GM08714 (cell line): ENCODE measurements around the gene RAET1L.
"Not testable (repeated sequence)": the region's sequence is repeated elsewhere in the genome, so short reads cannot be mapped to it uniquely, and the experiment has no call there.

Source experiments
- H3K4me3 ChIP-seq: fragments of 200-500 bp; sonication (Bioruptor generic); 2 replicates; pipeline ENCODE4 v1.5.1; 2014; ENCODE audit warnings: mild to moderate bottlenecking, low read length, inconsistent platforms
- ZNF274 ChIP-seq: IDR thresholded peaks from 2 replicates; pipeline ENCODE4 v1.6.1; 2012; ENCODE audit warnings: mild to moderate bottlenecking, low read depth, low read length

Gene RAET1L

GRCh38 chr6:149990661-149991471, 34.5 kb downstream of the RAET1L start:
- TF ChIP-seq ZNF274 = no peak
- H3K4me3 ChIP-seq = peak overlapping the region; percentile 27

DNA sequence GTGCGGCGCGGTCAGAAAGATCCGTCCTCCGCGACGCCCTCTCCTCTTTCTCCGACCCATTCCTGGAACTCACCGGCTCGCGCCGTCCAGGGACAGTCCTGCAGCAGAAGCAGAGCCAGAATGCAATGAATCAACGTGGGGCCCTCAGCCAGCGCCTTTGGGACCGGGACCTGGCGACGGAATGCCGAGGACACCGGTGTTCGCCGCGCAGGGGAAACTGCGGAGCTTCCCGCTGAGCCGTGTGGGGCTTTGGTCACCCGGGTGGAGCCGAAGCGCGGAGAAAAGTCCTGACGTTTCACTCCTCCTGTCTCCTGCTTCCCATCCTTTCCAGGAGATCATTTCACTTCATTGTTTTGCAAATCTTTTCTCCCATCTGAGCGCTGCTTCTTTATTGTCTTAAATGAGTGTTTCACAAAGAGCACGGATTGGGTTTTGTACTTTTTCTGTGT, 35.1 kb downstream of the RAET1L start:
- no peak for TF ChIP-seq ZNF274
- H3K4me3 ChIP-seq = peak overlapping the region; percentile 27

- no peak overlapping the region for H3K4me3 ChIP-seq
These were observed 36.6 kb downstream of the RAET1L start for GRCh38 chr6:149988550-149989346.

GRCh38 chr6:149987602-149988107, 37.7 kb downstream of the RAET1L start:
- H3K4me3 ChIP-seq = no peak overlapping the region
- no peak for TF ChIP-seq ZNF274

More at GRCh38 chr6:149988550-149989346, 36.6 kb downstream of the RAET1L start:
- no peak for TF ChIP-seq ZNF274

DNA sequence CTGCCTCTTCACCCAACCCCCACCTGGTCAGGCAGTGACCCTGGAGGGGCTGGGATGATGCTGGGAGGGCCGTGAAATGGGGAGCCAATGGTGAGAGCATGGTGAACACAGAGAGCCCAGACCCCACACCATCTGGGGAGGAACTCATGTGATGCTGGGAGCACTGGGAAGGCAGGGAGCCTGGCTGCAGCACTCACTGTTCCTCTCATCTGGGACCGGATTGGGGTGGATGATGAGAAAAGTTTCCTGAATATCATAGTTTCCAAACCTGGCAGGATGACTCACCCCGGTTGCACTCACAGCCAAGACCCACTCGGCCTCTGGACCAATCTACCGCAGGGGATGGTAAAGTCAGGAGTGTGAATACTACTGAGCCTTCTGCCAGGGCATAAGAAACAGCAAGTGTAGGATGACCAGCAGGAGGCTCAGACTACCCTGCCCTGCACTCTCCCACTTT, 39.8 kb downstream of the RAET1L start:
- H3K4me3 ChIP-seq = no peak overlapping the region
- no peak for TF ChIP-seq ZNF274

DNA sequence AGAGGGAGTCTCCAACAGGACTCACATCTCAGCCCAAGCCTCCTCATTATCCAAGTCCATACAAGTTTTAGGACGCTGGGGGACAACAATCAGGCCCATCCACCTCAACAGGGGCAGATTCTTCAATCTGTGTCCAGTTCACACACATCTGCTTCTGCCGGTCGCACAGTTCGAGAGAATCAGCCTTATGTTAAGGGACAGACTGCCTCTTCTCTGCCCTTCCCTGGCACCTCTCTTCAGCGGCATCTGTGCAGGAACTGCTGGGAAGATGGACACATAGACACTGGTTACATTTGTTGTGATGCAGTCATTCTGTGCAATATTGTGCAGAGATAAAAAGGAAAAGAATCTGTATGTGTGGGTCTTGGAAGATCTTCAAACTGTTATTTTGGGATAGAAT, 40.6 kb downstream of the RAET1L start:
- no peak for TF ChIP-seq ZNF274
- no peak overlapping the region for H3K4me3 ChIP-seq

DNA sequence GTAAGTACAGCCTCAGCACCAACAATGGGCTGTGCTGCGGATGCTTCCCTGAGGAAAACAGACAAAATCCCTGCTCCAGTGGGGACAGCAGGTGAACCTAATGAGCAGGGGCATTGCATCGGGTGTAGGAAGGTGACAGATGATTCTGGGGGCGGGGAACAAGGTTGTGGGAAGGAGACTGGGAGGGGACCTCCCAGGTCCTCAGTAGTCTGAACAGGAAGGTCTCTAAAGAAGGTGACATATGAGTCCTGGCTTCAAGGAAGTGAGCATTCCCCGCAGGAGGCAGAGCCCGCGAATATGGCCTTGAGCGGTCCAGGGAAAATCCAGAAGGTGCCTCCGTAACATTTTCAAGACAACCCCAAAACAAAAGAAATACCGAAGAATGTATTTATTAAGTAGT, 42.2 kb downstream of the RAET1L start:
- TF ChIP-seq ZNF274 = no peak
- no peak overlapping the region for H3K4me3 ChIP-seq

- TF ChIP-seq ZNF274 = no peak
- no peak overlapping the region for H3K4me3 ChIP-seq
These were observed 46.0 kb downstream of the RAET1L start for GRCh38 chr6:149979293-149979692.

GRCh38 chr6:149978610-149979009, 46.7 kb downstream of the RAET1L start:
- H3K4me3 ChIP-seq = no peak overlapping the region
- no peak for TF ChIP-seq ZNF274

- no peak for TF ChIP-seq ZNF274
- H3K4me3 ChIP-seq = no peak overlapping the region
These were observed 48.1 kb downstream of the RAET1L start for GRCh38 chr6:149977221-149977620.

DNA sequence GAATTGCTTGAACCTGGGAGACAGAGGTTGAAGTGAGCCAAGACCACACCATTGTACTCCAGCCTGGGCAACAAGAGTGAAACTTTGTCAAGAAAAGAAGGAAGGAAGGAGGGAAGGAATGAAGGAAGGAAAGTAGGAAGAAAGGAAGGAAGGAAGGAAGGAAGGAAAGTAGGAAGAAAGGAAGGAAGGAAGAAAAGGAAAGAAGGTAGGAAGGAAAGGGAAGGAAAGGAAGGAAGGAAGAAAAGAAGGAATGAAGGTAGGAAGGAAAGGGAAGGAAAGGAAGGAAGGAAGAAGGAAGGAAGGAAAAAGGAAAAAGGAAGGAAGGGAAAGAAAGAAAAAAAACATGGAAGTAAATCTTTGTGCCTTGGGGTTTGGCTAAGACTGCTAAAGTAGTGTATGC, 49.9 kb downstream of the RAET1L start:
- H3K4me3 ChIP-seq = no peak overlapping the region
- TF ChIP-seq ZNF274 = no peak

GRCh38 chr6:149974825-149975224, 50.5 kb downstream of the RAET1L start:
- no peak for TF ChIP-seq ZNF274
- H3K4me3 ChIP-seq = no peak overlapping the region

DNA sequence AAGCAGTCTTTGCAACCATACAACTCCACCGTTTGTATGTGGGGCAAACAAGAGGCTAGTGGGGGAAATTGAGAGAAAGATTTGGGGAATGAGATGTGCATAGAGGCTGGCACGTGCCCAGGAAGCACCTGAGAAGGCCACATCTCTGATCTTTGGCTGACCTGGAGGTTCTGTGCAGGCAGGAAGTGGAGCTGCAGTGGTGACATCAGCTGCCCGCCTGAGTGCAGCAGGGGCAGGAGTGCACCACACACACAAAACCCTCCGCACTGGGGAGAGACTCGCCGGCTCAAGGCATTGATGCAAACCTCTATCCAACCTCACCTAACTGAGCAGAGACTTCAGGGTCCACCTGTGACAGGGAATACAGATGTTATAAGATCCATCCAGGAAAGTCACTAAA, 50.9 kb downstream of the RAET1L start:
- not testable (repeated sequence) for H3K4me3 ChIP-seq

GRCh38 chr6:149969635-149970034, 55.7 kb downstream of the RAET1L start:
- no peak overlapping the region for H3K4me3 ChIP-seq
- TF ChIP-seq ZNF274 = no peak

DNA sequence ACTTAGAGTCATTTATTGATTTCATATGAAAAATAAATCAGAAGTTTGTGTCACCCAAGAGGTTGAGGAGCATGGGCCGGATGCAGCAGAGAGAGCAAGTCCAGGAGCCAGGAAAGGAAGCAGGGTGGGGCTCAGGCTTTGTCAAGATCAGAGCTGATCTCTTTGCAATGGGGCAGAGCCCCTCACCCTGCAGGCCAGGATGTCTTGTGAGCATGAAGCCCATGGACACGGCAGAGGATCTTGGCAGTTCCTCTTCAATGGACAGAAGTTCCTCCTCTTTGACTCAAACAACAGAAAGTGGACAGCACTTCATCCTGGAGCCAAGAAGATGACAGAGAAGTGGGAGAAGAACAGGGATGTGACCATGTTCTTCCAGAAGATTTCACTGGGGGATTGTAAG, 56.4 kb downstream of the RAET1L start:
- H3K4me3 ChIP-seq = not testable (repeated sequence)
